Medulla oblongata (tissue), 1 donor: ENCODE results near the gene IL17B.

Experiments
- DNase-seq: peaks from one replicate; pipeline ENCODE4 v3.0.0-alpha.2; 2015; ENCODE audit errors: extremely low spot score

IL17B gene

GRCh38 chr5:149357370-149358293, 21.5 kb downstream of the IL17B start, which contains the start of gene PCYOX1L:
Gene PCYOX1L (plus strand): TSS chr5:149358046. CDS start chr5:149358069, 23 bp downstream.
- peak; percentile 98 for DNase-seq

GRCh38 chr5:149356391-149356790, 22.7 kb downstream of the IL17B start:
- no peak for DNase-seq

- DNase-seq: no peak
Observed at GRCh38 chr5:149355688-149356087, 23.4 kb downstream of the IL17B start.

GRCh38 chr5:149353911-149354310, 25.2 kb downstream of the IL17B start:
- no peak for DNase-seq

- no peak for DNase-seq
Observed at GRCh38 chr5:149352169-149352568, 26.9 kb downstream of the IL17B start.

- no peak for DNase-seq
Observed at GRCh38 chr5:149349382-149349781, 29.7 kb downstream of the IL17B start.

- DNase-seq: no peak
Observed at GRCh38 chr5:149348518-149348917, 30.6 kb downstream of the IL17B start.

- DNase-seq: no peak
Observed at GRCh38 chr5:149345892-149346222, 33.2 kb downstream of the IL17B start.

GRCh38 chr5:149345147-149345891, 33.8 kb downstream of the IL17B start, which contains the start of gene GRPEL2:
Gene GRPEL2 (plus strand): TSS chr5:149345499. CDS start chr5:149345540, 41 bp downstream.
- DNase-seq: peak; percentile 95

GRCh38 chr5:149344151-149344550, 34.9 kb downstream of the IL17B start:
- no peak for DNase-seq

GRCh38 chr5:149341876-149342275, 37.2 kb downstream of the IL17B start:
- no peak for DNase-seq

GRCh38 chr5:149340920-149341319, 38.2 kb downstream of the IL17B start:
- no peak for DNase-seq

- no peak for DNase-seq
Observed at GRCh38 chr5:149338364-149338763, 40.7 kb downstream of the IL17B start.

GRCh38 chr5:149337736-149338135, 41.4 kb downstream of the IL17B start:
- DNase-seq: no peak

- DNase-seq: no peak
Observed at GRCh38 chr5:149333711-149334443, 45.2 kb downstream of the IL17B start.

- no peak for DNase-seq
Observed at GRCh38 chr5:149328177-149328576, 50.9 kb downstream of the IL17B start.

- no peak for DNase-seq
Observed at GRCh38 chr5:149326611-149327010, 52.5 kb downstream of the IL17B start.

- DNase-seq: no peak
Observed at GRCh38 chr5:149325894-149326293, 53.2 kb downstream of the IL17B start.

GRCh38 chr5:149325166-149325735, 53.8 kb downstream of the IL17B start:
- no peak for DNase-seq

- no peak for DNase-seq
Observed at GRCh38 chr5:149324641-149325040, 54.5 kb downstream of the IL17B start.
